ENCODE results near the gene SYPL1.

The SYPL1 gene

GRCh38 chr7:106111655-106112117, 426 bp downstream of the SYPL1 start:
- TF ChIP-seq REST (IDR thresholded peaks at IDR 0.05; ENCODE audit: insufficient read depth in 1 of 2, low read depth in 2 of 2, low read length in 2 of 2) (no peak), SIN3A (IDR thresholded peaks at IDR 0.05; ENCODE audit: borderline replicate concordance, insufficient read depth, low read length) (no peak), FOXP2 (optimal IDR thresholded peaks at IDR 0.05; ENCODE audit: borderline replicate concordance, extremely low read depth, extremely low read length, insufficient read depth) (no peak), POLR2AphosphoS5 (IDR thresholded peaks at IDR 0.05; ENCODE audit: low read depth, low read length) (no peak), TAF1 (IDR thresholded peaks at IDR 0.05; ENCODE audit: borderline replicate concordance, insufficient read depth, low read length) (no peak)

- TF ChIP-seq REST (IDR thresholded peaks at IDR 0.05; ENCODE audit: insufficient read depth in 1 of 2, low read depth in 2 of 2, low read length in 2 of 2) (no peak), SIN3A (IDR thresholded peaks at IDR 0.05; ENCODE audit: borderline replicate concordance, insufficient read depth, low read length) (no peak), FOXP2 (optimal IDR thresholded peaks at IDR 0.05; ENCODE audit: borderline replicate concordance, extremely low read depth, extremely low read length, insufficient read depth) (no peak), TAF1 (IDR thresholded peaks at IDR 0.05; ENCODE audit: borderline replicate concordance, insufficient read depth, low read length) (no peak), POLR2AphosphoS5 (IDR thresholded peaks at IDR 0.05; ENCODE audit: low read depth, low read length) (no peak)
Measured at GRCh38 chr7:106110885-106111654, 1.0 kb downstream of the SYPL1 start.

GRCh38 chr7:106110238-106110560, 1.9 kb downstream of the SYPL1 start:
- TF ChIP-seq REST (IDR thresholded peaks at IDR 0.05; ENCODE audit: insufficient read depth in 1 of 2, low read depth in 2 of 2, low read length in 2 of 2) (no peak), POLR2AphosphoS5 (IDR thresholded peaks at IDR 0.05; ENCODE audit: low read depth, low read length) (no peak), SIN3A (IDR thresholded peaks at IDR 0.05; ENCODE audit: borderline replicate concordance, insufficient read depth, low read length) (no peak), TAF1 (IDR thresholded peaks at IDR 0.05; ENCODE audit: borderline replicate concordance, insufficient read depth, low read length) (no peak), FOXP2 (optimal IDR thresholded peaks at IDR 0.05; ENCODE audit: borderline replicate concordance, extremely low read depth, extremely low read length, insufficient read depth) (no peak)

GRCh38 chr7:106109521-106110237, 2.4 kb downstream of the SYPL1 start:
- no peak for TF ChIP-seq FOXP2 (optimal IDR thresholded peaks at IDR 0.05; ENCODE audit: borderline replicate concordance, extremely low read depth, extremely low read length, insufficient read depth)
- no peak for TF ChIP-seq POLR2AphosphoS5 (IDR thresholded peaks at IDR 0.05; ENCODE audit: low read depth, low read length)
- TF ChIP-seq REST (IDR thresholded peaks at IDR 0.05; ENCODE audit: insufficient read depth in 1 of 2, low read depth in 2 of 2, low read length in 2 of 2): no peak
- no peak for TF ChIP-seq TAF1 (IDR thresholded peaks at IDR 0.05; ENCODE audit: borderline replicate concordance, insufficient read depth, low read length)
- no peak for TF ChIP-seq SIN3A (IDR thresholded peaks at IDR 0.05; ENCODE audit: borderline replicate concordance, insufficient read depth, low read length)

All from PFSK-1 (cell line).